ENCODE measurements around the gene HSD17B11. TPM values are rescaled to one million over a fixed set of nuclear protein-coding genes. Genes with fewer than 3 reads are reported as not detected.

The HSD17B11 gene
- polyA plus RNA-seq, 1 donor (not counting 4 experiments of a cell fraction or from before 2014, with no cell fraction given): 8.5 TPM

GRCh38 chr4:87375719-87376291 is 15.2 kb downstream of the HSD17B11 start:
- H3K4me2 ChIP-seq (ENCODE audit: control insufficient read depth, extremely low read depth, insufficient read depth, low read depth, low read length): no peak overlapping the region
- no peak overlapping the region for H2AFZ ChIP-seq (ENCODE audit: control insufficient read depth, low read length)
- H3K36me3 ChIP-seq (ENCODE audit: control insufficient read depth in 2 of 2, extremely low read depth in 1 of 2, insufficient read depth in 2 of 2, low read length in 2 of 2): no peaks in the 10 kb centered on the region
- TF ChIP-seq CTCF (optimal IDR thresholded peaks at IDR 0.05 in 1 of 3, IDR thresholded peaks at IDR 0.05 in 1 of 3, conservative IDR thresholded peaks at IDR 0.05 in 1 of 3; ENCODE audit: extremely low read depth in 1 of 3, insufficient read depth in 2 of 3, low read length in 3 of 3) (peak; percentile 41 to 76 (median 50)), EZH2 (IDR thresholded peaks at IDR 0.05; ENCODE audit: low read length) (no peak)
- no peak overlapping the region for H3K4me3 ChIP-seq (ENCODE audit: control insufficient read depth in 2 of 3, extremely low read depth in 1 of 3, insufficient read depth in 2 of 3, low read depth in 1 of 3, low read length in 3 of 3)
- dilution Hi-C loops (cut with MboI; ENCODE audit: extremely low pct_ligation_motif_present, low sequenced_read_pairs): no loop called here
- no peaks in the 10 kb centered on the region for H3K9me3 ChIP-seq (ENCODE audit: control insufficient read depth, low read depth, low read length)
- DNase-seq (ENCODE audit: low read depth, low spot score): no peak
- H3K27ac ChIP-seq (ENCODE audit: control insufficient read depth, insufficient read depth, low read length): no peak overlapping the region
- no peak for FAIRE-seq
- no peaks in the 10 kb centered on the region for H3K9me1 ChIP-seq (ENCODE audit: control insufficient read depth, extremely low read depth, insufficient read depth, low read length)
- no peaks in the 10 kb centered on the region for H3K79me2 ChIP-seq (ENCODE audit: control insufficient read depth, insufficient read depth, low read length)
- H3K9ac ChIP-seq (ENCODE audit: control insufficient read depth, extremely low read depth, insufficient read depth, low read length): no peak overlapping the region
- no peaks in the 10 kb centered on the region for H4K20me1 ChIP-seq (ENCODE audit: control insufficient read depth, extremely low read depth, insufficient read depth, low read length)
- H3K4me1 ChIP-seq (ENCODE audit: control insufficient read depth, extremely low read depth, insufficient read depth, low read length): no peaks in the 10 kb centered on the region
- H3K27me3 ChIP-seq (ENCODE audit: control insufficient read depth, extremely low read depth, insufficient read depth, low read length): no peaks in the 10 kb centered on the region

GRCh38 chr4:87370068-87370467 is 20.9 kb downstream of the HSD17B11 start:
- no peak overlapping the region for H3K27ac ChIP-seq (ENCODE audit: control insufficient read depth, insufficient read depth, low read length)
- H3K36me3 ChIP-seq (ENCODE audit: control insufficient read depth in 2 of 2, extremely low read depth in 1 of 2, insufficient read depth in 2 of 2, low read length in 2 of 2): no peaks in the 10 kb centered on the region
- no peak overlapping the region for H3K9ac ChIP-seq (ENCODE audit: control insufficient read depth, extremely low read depth, insufficient read depth, low read length)
- no peaks in the 10 kb centered on the region for H3K9me1 ChIP-seq (ENCODE audit: control insufficient read depth, extremely low read depth, insufficient read depth, low read length)
- no peak for TF ChIP-seq EZH2 (IDR thresholded peaks at IDR 0.05; ENCODE audit: low read length)
- no peak for TF ChIP-seq CTCF (optimal IDR thresholded peaks at IDR 0.05 in 1 of 3, IDR thresholded peaks at IDR 0.05 in 1 of 3, conservative IDR thresholded peaks at IDR 0.05 in 1 of 3; ENCODE audit: extremely low read depth in 1 of 3, insufficient read depth in 2 of 3, low read length in 3 of 3)
- H3K4me1 ChIP-seq (ENCODE audit: control insufficient read depth, extremely low read depth, insufficient read depth, low read length): no peaks in the 10 kb centered on the region
- dilution Hi-C loops (cut with MboI; ENCODE audit: extremely low pct_ligation_motif_present, low sequenced_read_pairs): no loop called here
- H3K9me3 ChIP-seq (ENCODE audit: control insufficient read depth, low read depth, low read length): no peaks in the 10 kb centered on the region
- FAIRE-seq (no peak), DNase-seq (ENCODE audit: low read depth, low spot score) (no peak)
- no peaks in the 10 kb centered on the region for H3K27me3 ChIP-seq (ENCODE audit: control insufficient read depth, extremely low read depth, insufficient read depth, low read length)
- no peaks in the 10 kb centered on the region for H3K79me2 ChIP-seq (ENCODE audit: control insufficient read depth, insufficient read depth, low read length)
- H4K20me1 ChIP-seq (ENCODE audit: control insufficient read depth, extremely low read depth, insufficient read depth, low read length): no peaks in the 10 kb centered on the region
- no peak overlapping the region for H2AFZ ChIP-seq (ENCODE audit: control insufficient read depth, low read length)
- no peak overlapping the region for H3K4me3 ChIP-seq (ENCODE audit: control insufficient read depth in 2 of 3, extremely low read depth in 1 of 3, insufficient read depth in 2 of 3, low read depth in 1 of 3, low read length in 3 of 3)
- H3K4me2 ChIP-seq (ENCODE audit: control insufficient read depth, extremely low read depth, insufficient read depth, low read depth, low read length): no peak overlapping the region
